HepG2 (cell line): ENCODE results near the gene C20orf96.

ENCODE experiments used
- CC2D1A ChIP-seq: sonication (generic); formaldehyde crosslinking; IDR thresholded peaks from 2 replicates; pipeline ENCODE4 v1.8.1; 2023; ENCODE audit warnings: mild to moderate bottlenecking, missing genetic modification reagents
- FIP1L1 ChIP-seq: fragments of 200-400 bp; formaldehyde crosslinking; IDR thresholded peaks from 2 replicates; pipeline ENCODE4 v1.6.1; 2018; ENCODE audit warnings: low read depth, mild to moderate bottlenecking, low read length, moderate library complexity, borderline replicate concordance; ENCODE audit not compliant: insufficient read depth
- JUND ChIP-seq: sonication (generic); formaldehyde crosslinking; IDR thresholded peaks from 2 replicates; pipeline ENCODE4 v1.8.0; 2022; ENCODE audit warnings: mild to moderate bottlenecking, missing genetic modification reagents
- KAT7 ChIP-seq: IDR thresholded peaks from 2 replicates; pipeline ENCODE4 v1.6.1; 2018; ENCODE audit warnings: borderline replicate concordance, missing compliant biosample characterization
- KDM1A ChIP-seq: IDR thresholded peaks from 2 replicates; pipeline ENCODE4 v1.6.1; 2016; ENCODE audit warnings: missing compliant biosample characterization
- PRDM4 ChIP-seq: sonication (generic); formaldehyde crosslinking; IDR thresholded peaks from 2 replicates; pipeline ENCODE4 v1.9.0; 2021; ENCODE audit warnings: missing genetic modification reagents, borderline replicate concordance
- RBAK ChIP-seq: sonication (generic); formaldehyde crosslinking; IDR thresholded peaks from 2 replicates; pipeline ENCODE4 v1.5.1; 2020; ENCODE audit warnings: mild to moderate bottlenecking, missing genetic modification reagents
- THRA ChIP-seq: sonication (generic); formaldehyde crosslinking; IDR thresholded peaks from 2 replicates; pipeline ENCODE4 v1.4.0; 2020; ENCODE audit warnings: missing genetic modification reagents, borderline replicate concordance
- TMF1 ChIP-seq: sonication (generic); formaldehyde crosslinking; IDR thresholded peaks from 2 replicates; pipeline ENCODE4 v1.8.1; 2022; ENCODE audit warnings: low read depth, missing genetic modification reagents
- ZNF337 ChIP-seq: sonication (generic); formaldehyde crosslinking; IDR thresholded peaks from 2 replicates; pipeline ENCODE4 v1.5.1; 2020; ENCODE audit warnings: missing genetic modification reagents, low read depth, mild to moderate bottlenecking, borderline replicate concordance
- TF ChIP-seq, protein P1 (sequence below): sonication (generic); formaldehyde crosslinking; IDR thresholded peaks from 2 replicates; pipeline ENCODE4 v1.5.1; 2020; ENCODE audit warnings: mild to moderate bottlenecking, missing genetic modification reagents, moderate library complexity
- TF ChIP-seq, protein P2 (sequence below): sonication (generic); formaldehyde crosslinking; IDR thresholded peaks from 2 replicates; pipeline ENCODE4 v1.9.0; 2022; ENCODE audit warnings: low read depth, missing genetic modification reagents
- TF ChIP-seq, protein P3 (sequence below): fragments of 450-650 bp; IDR thresholded peaks from 2 replicates; pipeline ENCODE4 v1.6.1; 2017; ENCODE audit warnings: mild to moderate bottlenecking
- TF ChIP-seq, protein P4 (sequence below): sonication (generic); formaldehyde crosslinking; IDR thresholded peaks from 2 replicates; pipeline ENCODE4 v1.5.0; 2020; ENCODE audit warnings: mild to moderate bottlenecking, missing genetic modification reagents, moderate library complexity

GRCh38 chr20:308427-309038 lies 18.0 kb upstream of the C20orf96 start:
- TF ChIP-seq JUND (CRISPR knock-in tag) = no peak
- TF ChIP-seq, protein P1, sequence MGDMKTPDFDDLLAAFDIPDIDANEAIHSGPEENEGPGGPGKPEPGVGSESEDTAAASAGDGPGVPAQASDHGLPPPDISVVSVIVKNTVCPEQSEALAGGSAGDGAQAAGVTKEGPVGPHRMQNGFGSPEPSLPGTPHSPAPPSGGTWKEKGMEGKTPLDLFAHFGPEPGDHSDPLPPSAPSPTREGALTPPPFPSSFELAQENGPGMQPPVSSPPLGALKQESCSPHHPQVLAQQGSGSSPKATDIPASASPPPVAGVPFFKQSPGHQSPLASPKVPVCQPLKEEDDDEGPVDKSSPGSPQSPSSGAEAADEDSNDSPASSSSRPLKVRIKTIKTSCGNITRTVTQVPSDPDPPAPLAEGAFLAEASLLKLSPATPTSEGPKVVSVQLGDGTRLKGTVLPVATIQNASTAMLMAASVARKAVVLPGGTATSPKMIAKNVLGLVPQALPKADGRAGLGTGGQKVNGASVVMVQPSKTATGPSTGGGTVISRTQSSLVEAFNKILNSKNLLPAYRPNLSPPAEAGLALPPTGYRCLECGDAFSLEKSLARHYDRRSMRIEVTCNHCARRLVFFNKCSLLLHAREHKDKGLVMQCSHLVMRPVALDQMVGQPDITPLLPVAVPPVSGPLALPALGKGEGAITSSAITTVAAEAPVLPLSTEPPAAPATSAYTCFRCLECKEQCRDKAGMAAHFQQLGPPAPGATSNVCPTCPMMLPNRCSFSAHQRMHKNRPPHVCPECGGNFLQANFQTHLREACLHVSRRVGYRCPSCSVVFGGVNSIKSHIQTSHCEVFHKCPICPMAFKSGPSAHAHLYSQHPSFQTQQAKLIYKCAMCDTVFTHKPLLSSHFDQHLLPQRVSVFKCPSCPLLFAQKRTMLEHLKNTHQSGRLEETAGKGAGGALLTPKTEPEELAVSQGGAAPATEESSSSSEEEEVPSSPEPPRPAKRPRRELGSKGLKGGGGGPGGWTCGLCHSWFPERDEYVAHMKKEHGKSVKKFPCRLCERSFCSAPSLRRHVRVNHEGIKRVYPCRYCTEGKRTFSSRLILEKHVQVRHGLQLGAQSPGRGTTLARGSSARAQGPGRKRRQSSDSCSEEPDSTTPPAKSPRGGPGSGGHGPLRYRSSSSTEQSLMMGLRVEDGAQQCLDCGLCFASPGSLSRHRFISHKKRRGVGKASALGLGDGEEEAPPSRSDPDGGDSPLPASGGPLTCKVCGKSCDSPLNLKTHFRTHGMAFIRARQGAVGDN (CRISPR knock-in tag) = no peak
- no peak for TF ChIP-seq TMF1 (CRISPR knock-in tag)
- TF ChIP-seq, protein P2, sequence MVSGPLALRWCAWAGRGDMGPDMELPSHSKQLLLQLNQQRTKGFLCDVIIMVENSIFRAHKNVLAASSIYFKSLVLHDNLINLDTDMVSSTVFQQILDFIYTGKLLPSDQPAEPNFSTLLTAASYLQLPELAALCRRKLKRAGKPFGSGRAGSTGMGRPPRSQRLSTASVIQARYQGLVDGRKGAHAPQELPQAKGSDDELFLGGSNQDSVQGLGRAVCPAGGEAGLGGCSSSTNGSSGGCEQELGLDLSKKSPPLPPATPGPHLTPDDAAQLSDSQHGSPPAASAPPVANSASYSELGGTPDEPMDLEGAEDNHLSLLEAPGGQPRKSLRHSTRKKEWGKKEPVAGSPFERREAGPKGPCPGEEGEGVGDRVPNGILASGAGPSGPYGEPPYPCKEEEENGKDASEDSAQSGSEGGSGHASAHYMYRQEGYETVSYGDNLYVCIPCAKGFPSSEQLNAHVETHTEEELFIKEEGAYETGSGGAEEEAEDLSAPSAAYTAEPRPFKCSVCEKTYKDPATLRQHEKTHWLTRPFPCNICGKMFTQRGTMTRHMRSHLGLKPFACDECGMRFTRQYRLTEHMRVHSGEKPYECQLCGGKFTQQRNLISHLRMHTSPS = no peak
- TF ChIP-seq PRDM4 (CRISPR knock-in tag) = no peak
- no peak for TF ChIP-seq CC2D1A
- no peak for TF ChIP-seq KDM1A (CRISPR knock-in tag)
- no peak for TF ChIP-seq THRA (CRISPR knock-in tag)
- no peak for TF ChIP-seq RBAK
- no peak for TF ChIP-seq ZNF337 (CRISPR knock-in tag)
- TF ChIP-seq KAT7 (CRISPR knock-in tag) = no peak
- TF ChIP-seq, protein P3, sequence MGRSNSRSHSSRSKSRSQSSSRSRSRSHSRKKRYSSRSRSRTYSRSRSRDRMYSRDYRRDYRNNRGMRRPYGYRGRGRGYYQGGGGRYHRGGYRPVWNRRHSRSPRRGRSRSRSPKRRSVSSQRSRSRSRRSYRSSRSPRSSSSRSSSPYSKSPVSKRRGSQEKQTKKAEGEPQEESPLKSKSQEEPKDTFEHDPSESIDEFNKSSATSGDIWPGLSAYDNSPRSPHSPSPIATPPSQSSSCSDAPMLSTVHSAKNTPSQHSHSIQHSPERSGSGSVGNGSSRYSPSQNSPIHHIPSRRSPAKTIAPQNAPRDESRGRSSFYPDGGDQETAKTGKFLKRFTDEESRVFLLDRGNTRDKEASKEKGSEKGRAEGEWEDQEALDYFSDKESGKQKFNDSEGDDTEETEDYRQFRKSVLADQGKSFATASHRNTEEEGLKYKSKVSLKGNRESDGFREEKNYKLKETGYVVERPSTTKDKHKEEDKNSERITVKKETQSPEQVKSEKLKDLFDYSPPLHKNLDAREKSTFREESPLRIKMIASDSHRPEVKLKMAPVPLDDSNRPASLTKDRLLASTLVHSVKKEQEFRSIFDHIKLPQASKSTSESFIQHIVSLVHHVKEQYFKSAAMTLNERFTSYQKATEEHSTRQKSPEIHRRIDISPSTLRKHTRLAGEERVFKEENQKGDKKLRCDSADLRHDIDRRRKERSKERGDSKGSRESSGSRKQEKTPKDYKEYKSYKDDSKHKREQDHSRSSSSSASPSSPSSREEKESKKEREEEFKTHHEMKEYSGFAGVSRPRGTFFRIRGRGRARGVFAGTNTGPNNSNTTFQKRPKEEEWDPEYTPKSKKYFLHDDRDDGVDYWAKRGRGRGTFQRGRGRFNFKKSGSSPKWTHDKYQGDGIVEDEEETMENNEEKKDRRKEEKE = no peak
- TF ChIP-seq, protein P4, sequence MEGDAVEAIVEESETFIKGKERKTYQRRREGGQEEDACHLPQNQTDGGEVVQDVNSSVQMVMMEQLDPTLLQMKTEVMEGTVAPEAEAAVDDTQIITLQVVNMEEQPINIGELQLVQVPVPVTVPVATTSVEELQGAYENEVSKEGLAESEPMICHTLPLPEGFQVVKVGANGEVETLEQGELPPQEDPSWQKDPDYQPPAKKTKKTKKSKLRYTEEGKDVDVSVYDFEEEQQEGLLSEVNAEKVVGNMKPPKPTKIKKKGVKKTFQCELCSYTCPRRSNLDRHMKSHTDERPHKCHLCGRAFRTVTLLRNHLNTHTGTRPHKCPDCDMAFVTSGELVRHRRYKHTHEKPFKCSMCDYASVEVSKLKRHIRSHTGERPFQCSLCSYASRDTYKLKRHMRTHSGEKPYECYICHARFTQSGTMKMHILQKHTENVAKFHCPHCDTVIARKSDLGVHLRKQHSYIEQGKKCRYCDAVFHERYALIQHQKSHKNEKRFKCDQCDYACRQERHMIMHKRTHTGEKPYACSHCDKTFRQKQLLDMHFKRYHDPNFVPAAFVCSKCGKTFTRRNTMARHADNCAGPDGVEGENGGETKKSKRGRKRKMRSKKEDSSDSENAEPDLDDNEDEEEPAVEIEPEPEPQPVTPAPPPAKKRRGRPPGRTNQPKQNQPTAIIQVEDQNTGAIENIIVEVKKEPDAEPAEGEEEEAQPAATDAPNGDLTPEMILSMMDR (CRISPR knock-in tag) = no peak
- TF ChIP-seq FIP1L1 = no peak
